Kidney epithelial cell (primary cell): Measurements from ENCODE around the gene TENM3. TPM values are rescaled to one million over a fixed set of nuclear protein-coding genes. Genes with fewer than 3 reads are reported as not detected.

Source experiments
- DNase-seq: peaks from one replicate; pipeline ENCODE4 v3.0.0-alpha.2; 2010; ENCODE audit warnings: low read depth
- H3K27me3 ChIP-seq: 2 replicates; pipeline ENCODE4 v1.6.0; 2011; ENCODE audit warnings: low read length; ENCODE audit not compliant: control insufficient read depth, insufficient read depth
- H3K36me3 ChIP-seq: 2 replicates; pipeline ENCODE4 v1.5.1; 2011; ENCODE audit warnings: low read length; ENCODE audit not compliant: control insufficient read depth, insufficient read depth
- H3K4me3 ChIP-seq: 2 replicates; pipeline ENCODE4 v1.5.1; 2011; ENCODE audit warnings: low read depth, mild to moderate bottlenecking, control low read depth, low read length
- total RNA-seq: library from RNA; depleted of rRNA; stranded (reverse); fragments of >200 nt; gene quantifications from 2 replicates; pipeline ENCODE4 v1.2.3, GENCODE V29; 2015
- TF ChIP-seq, protein P1 (sequence below): IDR thresholded peaks from 2 replicates; pipeline ENCODE4 v1.5.1; 2011; ENCODE audit warnings: mild to moderate bottlenecking, moderate library complexity, low read length, control low read depth, inconsistent platforms; ENCODE audit not compliant: insufficient read depth, poor library complexity, severe bottlenecking

TENM3 gene
- total RNA-seq, 1 donor from 2014 or later, result 11.2 TPM

DNA sequence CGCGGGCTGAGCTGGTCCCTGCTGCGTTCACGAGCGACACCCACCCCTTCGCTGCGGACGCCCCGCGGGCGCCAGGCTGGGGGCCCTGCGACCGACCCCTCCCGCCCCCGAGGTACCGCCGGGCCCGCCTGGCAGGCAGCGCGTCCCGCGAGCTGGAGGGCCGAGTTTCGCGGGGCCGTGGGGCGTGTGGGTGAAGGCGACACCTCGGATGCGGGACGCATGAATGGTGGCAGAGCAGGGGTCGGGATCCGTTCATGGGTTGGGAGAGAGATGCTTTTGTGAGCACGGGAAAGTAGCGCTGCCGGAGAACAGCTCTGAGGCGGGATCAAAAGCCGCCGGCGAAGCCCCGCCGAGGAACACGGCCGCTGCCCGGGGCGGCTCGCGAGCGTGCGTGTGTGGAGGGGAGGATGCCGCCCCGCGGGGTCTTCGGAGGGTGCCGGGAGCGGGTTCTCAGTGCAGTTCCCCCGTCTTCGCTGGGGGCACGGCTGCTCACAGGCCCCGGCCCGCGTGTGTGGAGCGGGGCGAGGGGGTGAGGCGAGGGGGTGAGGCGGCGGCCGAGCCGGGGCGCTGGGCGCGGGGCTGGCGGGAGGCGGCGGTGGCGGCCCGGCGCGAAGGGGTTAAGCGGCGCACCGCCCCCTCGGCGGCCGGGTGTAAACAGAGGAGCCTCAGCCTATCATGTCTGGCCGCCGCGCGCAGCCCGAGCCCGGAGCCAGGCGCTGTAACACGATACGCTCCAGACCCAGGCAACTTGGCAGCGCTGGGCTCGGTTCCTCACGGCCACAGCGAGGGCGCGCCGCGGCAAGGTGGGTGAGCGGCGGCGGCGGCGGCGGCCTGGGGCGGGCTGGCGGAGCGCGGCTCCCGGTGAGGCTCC is 205.3 kb downstream of the TENM3 start:
- H3K4me3 ChIP-seq, result peak overlapping the region; percentile 62
- no peaks in the 10 kb centered on the region for H3K27me3 ChIP-seq
- TF ChIP-seq, protein P1, sequence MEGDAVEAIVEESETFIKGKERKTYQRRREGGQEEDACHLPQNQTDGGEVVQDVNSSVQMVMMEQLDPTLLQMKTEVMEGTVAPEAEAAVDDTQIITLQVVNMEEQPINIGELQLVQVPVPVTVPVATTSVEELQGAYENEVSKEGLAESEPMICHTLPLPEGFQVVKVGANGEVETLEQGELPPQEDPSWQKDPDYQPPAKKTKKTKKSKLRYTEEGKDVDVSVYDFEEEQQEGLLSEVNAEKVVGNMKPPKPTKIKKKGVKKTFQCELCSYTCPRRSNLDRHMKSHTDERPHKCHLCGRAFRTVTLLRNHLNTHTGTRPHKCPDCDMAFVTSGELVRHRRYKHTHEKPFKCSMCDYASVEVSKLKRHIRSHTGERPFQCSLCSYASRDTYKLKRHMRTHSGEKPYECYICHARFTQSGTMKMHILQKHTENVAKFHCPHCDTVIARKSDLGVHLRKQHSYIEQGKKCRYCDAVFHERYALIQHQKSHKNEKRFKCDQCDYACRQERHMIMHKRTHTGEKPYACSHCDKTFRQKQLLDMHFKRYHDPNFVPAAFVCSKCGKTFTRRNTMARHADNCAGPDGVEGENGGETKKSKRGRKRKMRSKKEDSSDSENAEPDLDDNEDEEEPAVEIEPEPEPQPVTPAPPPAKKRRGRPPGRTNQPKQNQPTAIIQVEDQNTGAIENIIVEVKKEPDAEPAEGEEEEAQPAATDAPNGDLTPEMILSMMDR, result no peak
- no peaks in the 10 kb centered on the region for H3K36me3 ChIP-seq
- DNase-seq, result peak; percentile 52

DNA sequence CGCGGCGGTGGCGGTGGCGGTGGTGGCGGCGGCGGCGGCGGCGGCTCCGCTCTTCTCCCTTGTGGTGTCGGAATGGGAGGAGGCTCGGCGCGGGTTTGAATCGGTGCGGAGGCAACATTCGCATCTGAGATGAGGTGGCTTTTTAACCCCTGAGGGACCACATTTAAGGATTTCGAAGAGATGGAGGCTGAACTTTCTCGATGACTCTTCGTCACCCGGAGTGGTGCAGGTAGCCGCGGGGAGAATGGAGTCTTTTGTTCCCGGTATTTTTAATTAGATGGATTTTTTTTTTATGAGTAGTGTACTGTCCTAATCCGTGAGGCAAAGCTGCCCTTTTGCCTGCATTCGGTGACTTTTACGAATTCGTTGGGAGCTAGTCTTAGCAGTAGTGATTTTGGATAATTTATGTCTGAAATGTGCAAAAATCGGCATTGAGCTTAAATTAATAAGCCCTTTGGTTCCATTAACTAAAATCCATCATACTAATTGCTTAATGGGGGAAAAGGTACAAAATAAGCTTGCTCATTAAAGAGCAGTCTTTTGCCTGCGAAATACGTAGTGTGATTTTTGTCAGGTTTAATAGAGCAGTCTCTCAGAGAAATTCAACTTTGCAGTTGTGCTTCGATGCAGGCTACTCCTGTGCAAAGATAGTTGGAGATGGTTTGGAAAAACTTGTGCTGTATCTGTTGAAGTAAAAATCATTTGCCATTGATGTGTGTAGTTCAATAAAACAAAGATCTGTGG is 206.2 kb downstream of the TENM3 start:
- TF ChIP-seq, protein P1, result no peak
- H3K36me3 ChIP-seq, result no peaks in the 10 kb centered on the region
- DNase-seq, result peak; percentile 9
- peak overlapping the region; percentile 62 for H3K4me3 ChIP-seq
- H3K27me3 ChIP-seq, result no peaks in the 10 kb centered on the region

DNA sequence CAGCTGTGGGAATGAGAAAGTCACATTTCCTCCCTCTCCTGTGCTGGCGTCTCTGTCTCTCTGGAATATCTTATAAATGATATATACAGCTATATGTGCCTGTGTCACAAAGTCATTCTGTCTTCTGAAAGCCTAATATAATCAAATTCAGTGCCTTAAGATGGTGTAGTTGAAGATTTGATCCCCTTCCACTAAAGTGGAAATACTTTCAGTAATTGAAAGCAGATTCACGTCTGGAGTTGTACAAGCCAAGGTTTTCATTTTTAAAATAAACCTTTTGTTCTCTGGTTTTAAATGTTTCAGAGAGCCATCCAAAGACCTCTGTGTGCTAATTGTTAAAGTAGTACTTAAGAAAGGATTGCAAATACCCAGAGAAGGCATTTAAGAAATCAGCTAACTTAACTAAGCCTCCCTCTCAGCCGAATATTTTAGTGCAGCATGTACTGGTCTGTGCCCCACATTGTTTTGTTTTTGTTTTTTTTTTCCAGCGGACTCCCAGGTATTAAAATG is 206.8 kb downstream of the TENM3 start:
- H3K27me3 ChIP-seq, result no peaks in the 10 kb centered on the region
- TF ChIP-seq, protein P1, result no peak
- no peaks in the 10 kb centered on the region for H3K36me3 ChIP-seq
- peak overlapping the region; percentile 62 for H3K4me3 ChIP-seq
- DNase-seq, result no peak

DNA sequence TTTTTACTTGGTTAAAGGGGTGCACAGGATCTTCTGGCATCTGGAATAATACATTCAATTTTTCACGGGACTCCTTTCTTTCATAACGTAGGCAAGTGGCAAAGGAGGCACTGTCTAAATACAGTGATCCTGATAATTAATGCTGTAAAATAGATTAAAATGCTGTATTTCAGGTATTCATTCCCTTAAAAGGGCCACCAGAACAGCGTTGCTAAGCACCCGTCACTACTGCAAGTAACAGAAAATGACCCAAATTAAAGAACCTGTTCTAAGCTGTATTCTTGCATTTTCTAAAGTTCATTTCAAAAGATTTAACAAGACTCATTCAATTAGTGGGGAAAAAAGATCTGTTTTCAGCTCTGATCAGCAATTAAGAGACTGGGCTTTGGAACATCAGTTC is 208.2 kb downstream of the TENM3 start:
- TF ChIP-seq, protein P1, result no peak
- H3K27me3 ChIP-seq, result no peaks in the 10 kb centered on the region
- H3K36me3 ChIP-seq, result no peaks in the 10 kb centered on the region
- no peak overlapping the region for H3K4me3 ChIP-seq
- DNase-seq, result no peak

DNA sequence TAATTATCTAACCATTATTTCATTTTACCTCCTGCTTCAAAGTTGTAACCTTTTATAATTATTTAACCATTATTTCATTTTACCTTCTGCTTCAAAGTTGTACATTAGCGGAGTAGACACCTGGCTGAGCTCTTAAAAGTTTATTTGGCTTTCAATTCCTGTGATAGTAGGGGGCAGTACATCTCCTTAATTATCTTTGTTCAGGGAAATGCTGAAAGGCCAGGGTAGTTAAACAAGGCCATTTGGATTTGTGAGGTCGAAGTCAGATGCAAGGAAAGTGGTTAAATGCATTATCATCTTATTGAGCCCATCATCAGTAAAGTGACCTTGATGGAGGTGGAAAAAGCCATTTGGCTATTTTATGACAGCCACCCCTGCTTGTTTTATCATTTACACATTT is 210.6 kb downstream of the TENM3 start:
- TF ChIP-seq, protein P1, result no peak
- Histone ChIP-seq H3K27me3 (no peaks in the 10 kb centered on the region), H3K4me3 (no peak overlapping the region), H3K36me3 (no peaks in the 10 kb centered on the region)
- no peak for DNase-seq
